GM06990 (cell line): ENCODE data around the gene TENM3.

Source experiments
- DNase-seq: peaks from one replicate; pipeline ENCODE4 v3.0.0-alpha.2; 2011; ENCODE audit not compliant: insufficient read length; ENCODE audit errors: extremely low read depth
- H3K27me3 ChIP-seq: replicated peaks from 2 replicates; pipeline ENCODE4 v1.6.0; 2011; ENCODE audit warnings: low read length; ENCODE audit not compliant: control insufficient read depth, insufficient read depth
- H3K36me3 ChIP-seq: 2 replicates; pipeline ENCODE4 v1.5.1; 2011; ENCODE audit warnings: low read length; ENCODE audit not compliant: control insufficient read depth, insufficient read depth
- H3K4me3 ChIP-seq: replicated peaks from 2 replicates; pipeline ENCODE4 v1.5.1; 2011; ENCODE audit warnings: low read depth, mild to moderate bottlenecking, control low read depth, low read length
- TF ChIP-seq, protein P1 (sequence below): IDR thresholded peaks from 2 replicates; pipeline ENCODE4 v1.5.1; 2011; ENCODE audit warnings: low read length, control low read depth, mild to moderate bottlenecking, inconsistent platforms; ENCODE audit not compliant: insufficient read depth, poor library complexity, severe bottlenecking

Gene TENM3

DNA sequence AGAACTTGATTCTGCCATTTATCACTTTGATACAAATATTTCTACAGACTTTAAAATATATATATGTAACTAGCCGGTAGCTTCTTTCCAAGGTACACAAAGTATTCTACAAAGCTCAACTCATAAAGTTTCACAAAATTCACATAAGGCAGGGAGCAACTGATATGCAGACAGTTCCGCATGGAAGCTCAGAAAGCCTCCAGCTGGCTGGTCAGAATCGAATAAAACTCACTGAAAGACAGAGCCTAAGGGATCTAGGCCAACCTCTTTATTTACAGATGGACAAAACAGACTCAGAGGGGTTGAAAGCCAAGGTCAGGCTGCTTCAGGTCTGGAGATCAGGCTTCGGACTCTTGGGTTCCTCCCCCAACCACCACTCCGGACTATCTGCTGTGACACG, 543.8 kb downstream of the TENM3 start:
- no peaks in the 10 kb centered on the region; the same call in 1 of the 2 replicates for H3K27me3 ChIP-seq
- no peaks in the 10 kb centered on the region for H3K36me3 ChIP-seq
- no peak overlapping the region for H3K4me3 ChIP-seq
- DNase-seq, result no peak
- TF ChIP-seq, protein P1, sequence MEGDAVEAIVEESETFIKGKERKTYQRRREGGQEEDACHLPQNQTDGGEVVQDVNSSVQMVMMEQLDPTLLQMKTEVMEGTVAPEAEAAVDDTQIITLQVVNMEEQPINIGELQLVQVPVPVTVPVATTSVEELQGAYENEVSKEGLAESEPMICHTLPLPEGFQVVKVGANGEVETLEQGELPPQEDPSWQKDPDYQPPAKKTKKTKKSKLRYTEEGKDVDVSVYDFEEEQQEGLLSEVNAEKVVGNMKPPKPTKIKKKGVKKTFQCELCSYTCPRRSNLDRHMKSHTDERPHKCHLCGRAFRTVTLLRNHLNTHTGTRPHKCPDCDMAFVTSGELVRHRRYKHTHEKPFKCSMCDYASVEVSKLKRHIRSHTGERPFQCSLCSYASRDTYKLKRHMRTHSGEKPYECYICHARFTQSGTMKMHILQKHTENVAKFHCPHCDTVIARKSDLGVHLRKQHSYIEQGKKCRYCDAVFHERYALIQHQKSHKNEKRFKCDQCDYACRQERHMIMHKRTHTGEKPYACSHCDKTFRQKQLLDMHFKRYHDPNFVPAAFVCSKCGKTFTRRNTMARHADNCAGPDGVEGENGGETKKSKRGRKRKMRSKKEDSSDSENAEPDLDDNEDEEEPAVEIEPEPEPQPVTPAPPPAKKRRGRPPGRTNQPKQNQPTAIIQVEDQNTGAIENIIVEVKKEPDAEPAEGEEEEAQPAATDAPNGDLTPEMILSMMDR, result no peak

DNA sequence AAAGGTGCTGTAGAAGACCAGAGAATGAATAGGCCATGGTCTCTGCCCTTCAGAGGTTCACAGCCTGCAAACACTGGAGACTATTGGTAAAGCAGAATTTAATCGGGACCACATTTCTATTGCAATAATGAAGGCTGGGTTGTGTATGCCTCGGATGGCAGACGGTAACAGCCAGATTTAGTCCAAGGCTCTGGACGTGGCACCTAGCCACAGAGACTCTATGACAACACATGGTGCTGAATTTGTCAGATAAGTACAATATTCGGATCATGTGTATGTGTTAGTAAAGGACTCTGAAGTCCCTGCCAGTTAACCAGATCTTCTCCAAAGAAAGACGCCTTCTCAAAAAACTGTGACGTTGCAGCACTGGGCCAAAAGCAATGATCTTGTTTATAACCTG, 545.0 kb downstream of the TENM3 start:
- no peak for DNase-seq
- Histone ChIP-seq H3K4me3 (no peak overlapping the region), H3K36me3 (no peaks in the 10 kb centered on the region), H3K27me3 (no peaks in the 10 kb centered on the region; the same call in 1 of the 2 replicates)
- TF ChIP-seq, protein P1, result no peak

DNA sequence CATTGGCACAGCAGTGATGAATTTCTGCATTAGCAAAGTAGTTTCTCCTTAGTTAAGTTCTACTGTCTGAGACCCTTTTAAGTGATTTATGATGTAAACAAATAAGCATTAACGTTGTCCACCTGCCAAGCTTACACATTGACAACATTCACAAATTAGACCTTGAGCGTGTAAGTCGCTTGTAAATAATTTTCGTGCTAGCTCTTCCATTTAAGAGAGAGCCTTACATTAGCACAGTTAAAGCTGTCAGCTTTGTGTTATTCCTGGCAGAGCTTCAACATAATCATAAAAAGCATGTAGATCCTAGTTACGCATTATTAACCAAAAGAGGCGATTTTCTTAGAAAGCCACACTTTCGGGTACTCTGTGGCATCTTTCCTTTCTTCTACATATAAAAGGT, 546.3 kb downstream of the TENM3 start:
- Histone ChIP-seq H3K27me3 (no peaks in the 10 kb centered on the region; the same call in 1 of the 2 replicates), H3K4me3 (no peak overlapping the region), H3K36me3 (no peaks in the 10 kb centered on the region)
- TF ChIP-seq, protein P1, result no peak
- DNase-seq, result no peak

DNA sequence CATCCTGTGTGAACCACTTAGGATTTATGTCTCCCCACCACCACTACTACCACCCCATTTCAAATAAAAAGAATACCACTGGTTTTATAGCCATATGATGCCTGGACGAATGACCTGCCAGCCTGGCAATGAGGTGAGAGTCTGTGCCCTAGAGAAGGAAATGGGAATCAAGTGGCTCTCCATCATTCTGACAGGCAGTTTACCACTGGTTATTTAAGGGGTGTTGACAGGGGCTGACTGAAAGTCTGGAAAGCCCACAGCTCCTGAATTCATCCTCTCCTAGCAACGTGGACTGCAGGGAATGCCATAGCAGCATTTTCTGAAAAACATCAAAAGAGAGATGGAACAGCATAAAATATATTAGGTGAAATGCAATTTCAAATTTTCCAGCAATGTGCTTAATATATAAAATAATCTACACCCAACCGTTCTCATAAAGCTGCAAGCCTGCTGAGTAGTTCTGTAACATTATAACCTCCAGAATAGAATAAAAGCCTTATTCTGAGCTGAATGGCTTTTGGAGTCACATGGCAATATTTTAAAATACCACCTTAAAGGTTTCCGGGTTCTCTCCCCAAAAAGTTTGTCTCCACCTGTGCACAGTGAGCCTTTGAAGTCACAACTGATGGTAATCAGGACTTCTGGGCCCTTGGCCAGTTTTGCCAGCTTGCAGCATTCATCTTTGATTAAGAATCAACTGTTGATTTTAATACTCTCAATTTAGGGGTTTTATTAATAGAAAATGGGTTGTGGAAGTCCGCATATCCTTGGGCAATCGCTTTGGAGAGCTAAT, 552.4 kb downstream of the TENM3 start:
- Histone ChIP-seq H3K27me3 (no peaks in the 10 kb centered on the region; the same call in 1 of the 2 replicates), H3K4me3 (no peak overlapping the region), H3K36me3 (no peaks in the 10 kb centered on the region)
- TF ChIP-seq, protein P1, result no peak
- no peak for DNase-seq

DNA sequence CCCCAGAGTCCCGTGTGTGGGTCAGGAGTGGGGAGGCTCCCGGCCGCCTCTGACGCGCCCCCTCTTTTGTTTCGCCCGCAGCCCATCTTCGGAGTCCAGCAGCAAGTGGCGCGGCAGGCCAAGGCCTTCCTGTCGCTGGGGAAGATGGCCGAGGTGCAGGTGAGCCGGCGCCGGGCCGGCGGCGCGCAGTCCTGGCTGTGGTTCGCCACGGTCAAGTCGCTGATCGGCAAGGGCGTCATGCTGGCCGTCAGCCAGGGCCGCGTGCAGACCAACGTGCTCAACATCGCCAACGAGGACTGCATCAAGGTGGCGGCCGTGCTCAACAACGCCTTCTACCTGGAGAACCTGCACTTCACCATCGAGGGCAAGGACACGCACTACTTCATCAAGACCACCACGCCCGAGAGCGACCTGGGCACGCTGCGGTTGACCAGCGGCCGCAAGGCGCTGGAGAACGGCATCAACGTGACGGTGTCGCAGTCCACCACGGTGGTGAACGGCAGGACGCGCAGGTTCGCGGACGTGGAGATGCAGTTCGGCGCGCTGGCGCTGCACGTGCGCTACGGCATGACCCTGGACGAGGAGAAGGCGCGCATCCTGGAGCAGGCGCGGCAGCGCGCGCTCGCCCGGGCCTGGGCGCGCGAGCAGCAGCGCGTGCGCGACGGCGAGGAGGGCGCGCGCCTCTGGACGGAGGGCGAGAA, 556.5 kb downstream of the TENM3 start:
- Histone ChIP-seq H3K4me3 (no peak overlapping the region), H3K36me3 (no peaks in the 10 kb centered on the region), H3K27me3 (no peaks in the 10 kb centered on the region)
- no peak for DNase-seq
- TF ChIP-seq, protein P1, result no peak
